Neural cell (in vitro differentiated cells): ENCODE measurements around the gene CGRRF1. TPM values are rescaled to one million over a fixed set of nuclear protein-coding genes. Genes with fewer than 3 reads are reported as not detected.

Experiments
- H2AFZ ChIP-seq: fragments of 200-600, 300-800 bp; sonication (generic), shearing (Covaris generic); 2 replicates; pipeline ENCODE4 v1.6.0; 2014; ENCODE audit warnings: low read depth, mild to moderate bottlenecking, antibody characterized with exemption, low read length, moderate library complexity
- H3F3A ChIP-seq: fragments of 200-600 bp; shearing (Covaris generic); 2 replicates; pipeline ENCODE4 v1.6.1; 2016; ENCODE audit warnings: mild to moderate bottlenecking, moderate library complexity, mixed read lengths, antibody characterized with exemption, low read length; ENCODE audit not compliant: insufficient read depth, poor library complexity, severe bottlenecking
- H3K27ac ChIP-seq: fragments of 200-600, 300-800 bp; sonication (generic), shearing (Covaris generic); 2 replicates; pipeline ENCODE4 v1.5.1; 2014; ENCODE audit warnings: mild to moderate bottlenecking, low read length, moderate library complexity
- H3K27me3 ChIP-seq: fragments of 300-800, 200-600 bp; sonication (generic), shearing (Covaris generic); 2 replicates; pipeline ENCODE4 v1.6.0; 2014; ENCODE audit warnings: mild to moderate bottlenecking, low read depth, low read length, moderate library complexity; ENCODE audit not compliant: insufficient read depth
- H3K36me3 ChIP-seq: fragments of 300-800, 200-600 bp; sonication (generic), shearing (Covaris generic); 2 replicates; pipeline ENCODE4 v1.5.1; 2014; ENCODE audit warnings: mild to moderate bottlenecking, antibody characterized with exemption, low read length, moderate library complexity; ENCODE audit not compliant: insufficient read depth
- H3K4me2 ChIP-seq: fragments of 300-800, 200-600 bp; sonication (generic), shearing (Covaris generic); 2 replicates; pipeline ENCODE4 v1.6.0; 2014; ENCODE audit warnings: mild to moderate bottlenecking, low read length
- H3K4me3 ChIP-seq: fragments of 300-800, 200-600 bp; sonication (generic), shearing (Covaris generic); 2 replicates; pipeline ENCODE4 v1.5.1; 2014; ENCODE audit warnings: mild to moderate bottlenecking, low read length, moderate library complexity
- H3K79me2 ChIP-seq: fragments of 200-600 bp; shearing (Covaris generic); replicated peaks from 2 replicates; pipeline ENCODE4 v1.6.0; 2014; ENCODE audit warnings: mild to moderate bottlenecking, low read length, moderate library complexity; ENCODE audit not compliant: insufficient read depth
- H3K9ac ChIP-seq: fragments of 300-800, 200-600 bp; sonication (generic), shearing (Covaris generic); 2 replicates; pipeline ENCODE4 v1.6.1; 2016; ENCODE audit warnings: mild to moderate bottlenecking, low read length, mixed read lengths
- H3K9me2 ChIP-seq: fragments of 200-600 bp; shearing (Covaris generic); 2 replicates; pipeline ENCODE4 v1.6.1; 2016; ENCODE audit warnings: mild to moderate bottlenecking, low read length, mixed read lengths; ENCODE audit not compliant: insufficient read depth
- H3K9me3 ChIP-seq: fragments of 200-600, 300-800 bp; sonication (generic), shearing (Covaris generic); 2 replicates; pipeline ENCODE4 v1.6.1; 2016; ENCODE audit warnings: mild to moderate bottlenecking, mixed run types, low read length, moderate library complexity, mixed read lengths
- H4K20me1 ChIP-seq: fragments of 200-600 bp; shearing (Covaris generic); 2 replicates; pipeline ENCODE4 v1.6.1; 2016; ENCODE audit warnings: mild to moderate bottlenecking, mixed run types; ENCODE audit not compliant: insufficient read depth
- CTCF ChIP-seq: fragments of 450-650 bp; IDR thresholded peaks from 2 replicates; pipeline ENCODE4 v1.5.1; 2014; ENCODE audit warnings: antibody characterized with exemption, mild to moderate bottlenecking, moderate library complexity; ENCODE audit not compliant: poor library complexity, severe bottlenecking
- EP300 ChIP-seq: fragments of 450-650 bp; conservative IDR thresholded peaks from 2 replicates; pipeline ENCODE4 v1.6.1; 2014; ENCODE audit warnings: antibody characterized with exemption, mild to moderate bottlenecking, moderate library complexity; ENCODE audit not compliant: poor library complexity, severe bottlenecking
- EZH2 ChIP-seq: fragments of 200-600, 300-800 bp; shearing (Covaris generic), sonication (generic); IDR thresholded peaks from 2 replicates; pipeline ENCODE4 v1.6.1; 2014; ENCODE audit warnings: antibody characterized with exemption, low read length, borderline replicate concordance, mild to moderate bottlenecking; ENCODE audit not compliant: insufficient read depth, poor library complexity, severe bottlenecking
- MXI1 ChIP-seq: fragments of 450-650 bp; conservative IDR thresholded peaks from 2 replicates; pipeline ENCODE4 v1.6.1; 2014; ENCODE audit warnings: antibody characterized with exemption, mild to moderate bottlenecking; ENCODE audit not compliant: poor library complexity, severe bottlenecking
- POLR2AphosphoS5 ChIP-seq: IDR thresholded peaks from 2 replicates; pipeline ENCODE4 v1.6.1; 2012
- RAD21 ChIP-seq: fragments of 450-650 bp; conservative IDR thresholded peaks from 2 replicates; pipeline ENCODE4 v1.6.1; 2014; ENCODE audit warnings: antibody characterized with exemption, mild to moderate bottlenecking, moderate library complexity
- REST ChIP-seq: IDR thresholded peaks from 2 replicates; pipeline ENCODE4 v1.6.1; 2012; ENCODE audit warnings: borderline replicate concordance
- SMC3 ChIP-seq: fragments of 450-650 bp; conservative IDR thresholded peaks from 2 replicates; pipeline ENCODE4 v1.6.1; 2014; ENCODE audit warnings: antibody characterized with exemption, mild to moderate bottlenecking, moderate library complexity; ENCODE audit not compliant: poor library complexity
- TAF1 ChIP-seq: IDR thresholded peaks from 2 replicates; pipeline ENCODE4 v1.6.1; 2012; ENCODE audit warnings: low read depth
- polyA plus RNA-seq: library from polyadenylated mRNA; depleted of rRNA; stranded (reverse); fragments of >200 nt; gene quantifications from 2 replicates; pipeline ENCODE4 v1.2.3, GENCODE V29; 2014

The CGRRF1 gene
- polyA plus RNA-seq, 1 donor from 2014 or later, result 31.0 TPM

- Histone ChIP-seq H3K27me3 (no peaks in the 10 kb centered on the region), H3K9me3 (no peaks in the 10 kb centered on the region)
- TF ChIP-seq EP300 (no peak), SMC3 (no peak), MXI1 (no peak), TAF1 (no peak), EZH2 (no peak), CTCF (no peak), POLR2AphosphoS5 (no peak), RAD21 (no peak), REST (no peak)
Observed at GRCh38 chr14:54554401-54554800, 44.7 kb downstream of the CGRRF1 start.

GRCh38 chr14:54555651-54556050, 45.9 kb downstream of the CGRRF1 start:
- Histone ChIP-seq H4K20me1 (no peaks in the 10 kb centered on the region), H3K9me3 (no peaks in the 10 kb centered on the region), H3K27ac (no peak overlapping the region), H3K4me3 (no peak overlapping the region), H2AFZ (no peak overlapping the region), H3K36me3 (no peaks in the 10 kb centered on the region), H3K9ac (no peak overlapping the region), H3K9me2 (no peaks in the 10 kb centered on the region), H3K27me3 (no peaks in the 10 kb centered on the region), H3K79me2 (no peaks in the 10 kb centered on the region), H3K4me2 (no peak overlapping the region), H3F3A (no peaks in the 10 kb centered on the region)
- TF ChIP-seq TAF1 (no peak), RAD21 (no peak), MXI1 (no peak), POLR2AphosphoS5 (no peak), SMC3 (no peak), CTCF (no peak), EP300 (no peak), REST (no peak), EZH2 (no peak)

More at GRCh38 chr14:54554401-54554800, 44.7 kb downstream of the CGRRF1 start:
- no peaks in the 10 kb centered on the region for H3F3A ChIP-seq
- H3K36me3 ChIP-seq, result no peaks in the 10 kb centered on the region
- H3K4me2 ChIP-seq, result no peak overlapping the region
- no peak overlapping the region for H3K4me3 ChIP-seq
- H4K20me1 ChIP-seq, result no peaks in the 10 kb centered on the region
- H3K27ac ChIP-seq, result no peak overlapping the region
- H2AFZ ChIP-seq, result no peak overlapping the region
- H3K79me2 ChIP-seq, result no peaks in the 10 kb centered on the region
- H3K9ac ChIP-seq, result no peak overlapping the region
- H3K9me2 ChIP-seq, result no peaks in the 10 kb centered on the region
